A549 (cell line): ENCODE results near the gene ARMH3. TPM values are rescaled to one million over a fixed set of nuclear protein-coding genes. Genes with fewer than 3 reads are reported as not detected.

ENCODE experiments used
- ATAC-seq, 2 experiments: fragments of 200-7000 bp in 1 of 2; fragments of >200 bp in 1 of 2; cut with Nextera tagmentation in 1 of 2; cut with Tn5 transposase in 1 of 2; 3 replicates each; pipeline versions ENCODE4 v1.8.0 to v1.9.1; 2018 to 2020; ENCODE audit warnings: mild to moderate bottlenecking in 1 of 2, moderate library complexity in 1 of 2
- CTCF ChIA-PET: fragments of 300-600 bp; sonication (Branson Sonifier 250); formaldehyde crosslinking; extraction: SDS; loops from one replicate; lab custom pipeline; 2021; ENCODE audit warnings: antibody characterized with exemption, inconsistent platforms; lab: Yijun Ruan, JAX
- POLR2A ChIA-PET: fragments of 350-600 bp; formaldehyde crosslinking; extraction: SDS; loops from one replicate; lab custom pipeline; 2021; ENCODE audit warnings: antibody characterized with exemption, inconsistent platforms; lab: Yijun Ruan, JAX
- DNase-seq, 2 experiments: peaks; one replicate each; pipeline versions ENCODE4 v3.0.0 to v3.0.0-alpha.2; 2011 to 2016; ENCODE audit warnings: low read depth in 1 of 2, low spot score in 1 of 2
- FAIRE-seq: peaks from 2 replicates; lab custom pipeline; 2011; peaks lifted over from hg19 to GRCh38; lab: Jason Lieb, UNC
- H3K27ac ChIP-seq, 2 experiments: fragments of >200 bp; sonication (Bioruptor Twin); formaldehyde crosslinking; 3 replicates each; pipeline ENCODE4 v1.5.1; 2016 to 2017
- H3K4me1 ChIP-seq: fragments of >200 bp; sonication (Bioruptor Twin); formaldehyde crosslinking; 3 replicates; pipeline ENCODE4 v1.6.1; 2016
- H3K4me2 ChIP-seq: fragments of >200 bp; sonication (Bioruptor Twin); formaldehyde crosslinking; 3 replicates; pipeline ENCODE4 v1.6.1; 2016
- H3K4me3 ChIP-seq: fragments of >200 bp; sonication (Bioruptor Twin); formaldehyde crosslinking; 3 replicates; pipeline ENCODE4 v1.5.1; 2016
- H3K9me3 ChIP-seq: fragments of >200 bp; sonication (Bioruptor Twin); formaldehyde crosslinking; 3 replicates; pipeline ENCODE4 v1.6.1; 2016
- ATOH8 ChIP-seq: fragments of 250-450 bp; sonication (Bioruptor Pico); IDR thresholded peaks from 2 replicates; pipeline ENCODE4 v1.5.0; 2020; ENCODE audit warnings: low read depth, mild to moderate bottlenecking, moderate library complexity
- CEBPB ChIP-seq, 2 experiments: fragments of >200 bp in 1 of 2; sonication (Bioruptor Twin) in 1 of 2; formaldehyde crosslinking in 1 of 2; IDR thresholded peaks; 2 replicates each; pipeline ENCODE4 v1.6.1; 2012 to 2016
- CHD4 ChIP-seq: fragments of 200-600 bp; sonication (generic); IDR thresholded peaks from 2 replicates; pipeline ENCODE4 v1.6.1; 2016; ENCODE audit warnings: antibody characterized with exemption, mild to moderate bottlenecking, borderline replicate concordance
- E2F6 ChIP-seq: IDR thresholded peaks from 2 replicates; pipeline ENCODE4 v1.6.1; 2012; ENCODE audit warnings: low read depth, borderline replicate concordance
- EHF ChIP-seq: fragments of 250-450 bp; sonication (Bioruptor Pico); IDR thresholded peaks from 2 replicates; pipeline ENCODE4 v1.5.0; 2020; ENCODE audit warnings: mild to moderate bottlenecking
- EP300 ChIP-seq, 2 experiments: fragments of >200 bp; sonication (Bioruptor Twin); formaldehyde crosslinking; IDR thresholded peaks; 2 replicates in 1 of 2; 3 replicates in 1 of 2; pipeline ENCODE4 v1.6.1; 2016 to 2017
- ESRRA ChIP-seq: fragments of 150-350 bp; IDR thresholded peaks from 2 replicates; pipeline ENCODE4 v1.6.1; 2014; ENCODE audit warnings: mild to moderate bottlenecking, low read length, borderline replicate concordance
- FOSL2 ChIP-seq, 2 experiments: fragments of 450-650 bp in 1 of 2; fragments of >200 bp in 1 of 2; sonication (Bioruptor Twin) in 1 of 2; formaldehyde crosslinking; IDR thresholded peaks; 2 replicates each; pipeline versions ENCODE4 v1.5.0 to v1.6.1; 2016 to 2020; ENCODE audit warnings: mild to moderate bottlenecking in 1 of 2, moderate library complexity in 1 of 2
- GATA3 ChIP-seq: IDR thresholded peaks from 2 replicates; pipeline ENCODE4 v1.6.1; 2012; ENCODE audit warnings: borderline replicate concordance
- HES2 ChIP-seq: fragments of >200 bp; sonication (Bioruptor Twin); formaldehyde crosslinking; IDR thresholded peaks from 2 replicates; pipeline ENCODE4 v1.6.1; 2016
- HEYL ChIP-seq: fragments of 250-450 bp; sonication (Bioruptor Pico); IDR thresholded peaks from 2 replicates; pipeline ENCODE4 v1.8.0; 2021; ENCODE audit warnings: mild to moderate bottlenecking, moderate library complexity
- HOXA7 ChIP-seq: fragments of 250-450 bp; sonication (Bioruptor Pico); IDR thresholded peaks from 2 replicates; pipeline ENCODE4 v1.5.0; 2020; ENCODE audit warnings: mild to moderate bottlenecking, moderate library complexity
- HOXB13 ChIP-seq: fragments of 250-450 bp; sonication (Bioruptor Pico); IDR thresholded peaks from 2 replicates; pipeline ENCODE4 v1.5.0; 2020; ENCODE audit warnings: low read depth, mild to moderate bottlenecking, moderate library complexity
- HOXB5 ChIP-seq: fragments of 250-450 bp; sonication (Bioruptor Pico); IDR thresholded peaks from 2 replicates; pipeline ENCODE4 v1.5.0; 2020; ENCODE audit warnings: mild to moderate bottlenecking, moderate library complexity
- JUNB ChIP-seq: fragments of >200 bp; sonication (Bioruptor Twin); formaldehyde crosslinking; IDR thresholded peaks from 2 replicates; pipeline ENCODE4 v1.6.1; 2016
- KDM5A ChIP-seq: fragments of 200-600 bp; sonication (generic); IDR thresholded peaks from 2 replicates; pipeline ENCODE4 v1.6.1; 2016; ENCODE audit warnings: antibody characterized with exemption, mild to moderate bottlenecking
- MAFK ChIP-seq: fragments of 450-650 bp; IDR thresholded peaks from 2 replicates; pipeline ENCODE4 v1.6.1; 2014; ENCODE audit not compliant: partially characterized antibody
- MAZ ChIP-seq: fragments of 150-350 bp; IDR thresholded peaks from 2 replicates; pipeline ENCODE4 v1.6.1; 2014; ENCODE audit warnings: antibody characterized with exemption, low read depth, low read length, borderline replicate concordance
- MYC ChIP-seq: IDR thresholded peaks from 2 replicates; pipeline ENCODE4 v1.6.1; 2012; ENCODE audit warnings: mild to moderate bottlenecking, inconsistent platforms, low read length, improper control_type of control experiment, borderline replicate concordance
- NR3C1 ChIP-seq: fragments of >200 bp; sonication (Bioruptor Twin); formaldehyde crosslinking; IDR thresholded peaks from 3 replicates; pipeline ENCODE4 v1.6.1; 2017
- PHF8 ChIP-seq: fragments of 200-600 bp; sonication (generic); IDR thresholded peaks from 2 replicates; pipeline ENCODE4 v1.6.1; 2016; ENCODE audit warnings: low read depth, mild to moderate bottlenecking, antibody characterized with exemption, moderate library complexity, borderline replicate concordance
- RARB ChIP-seq: fragments of 250-450 bp; sonication (Bioruptor Pico); IDR thresholded peaks from 2 replicates; pipeline ENCODE4 v1.8.0; 2021; ENCODE audit warnings: mild to moderate bottlenecking, moderate library complexity
- RCOR1 ChIP-seq: fragments of 150-350 bp; IDR thresholded peaks from 2 replicates; pipeline ENCODE4 v1.6.1; 2014; ENCODE audit warnings: antibody characterized with exemption, low read length, low read depth
- ZNF302 ChIP-seq: fragments of 250-450 bp; sonication (Bioruptor Pico); IDR thresholded peaks from 2 replicates; pipeline ENCODE4 v1.9.0; 2021; ENCODE audit warnings: inconsistent platforms, mild to moderate bottlenecking, moderate library complexity
- ZSCAN20 ChIP-seq: fragments of 250-450 bp; sonication (Bioruptor Pico); IDR thresholded peaks from 2 replicates; pipeline ENCODE4 v1.8.0; 2022; ENCODE audit warnings: mild to moderate bottlenecking, moderate library complexity
- WGBS: methylation state at CpG from one replicate; pipeline ENCODE4 v1.1.6; 2017; ENCODE audit errors: missing lambda C conversion rate; 5-methylcytosine and 5-hydroxymethylcytosine counted together
- polyA plus RNA-seq, 4 experiments: library from polyadenylated mRNA; depleted of rRNA in 3 of 4; stranded (reverse); fragments of >200 nt; fragmentation: RNase III in 1 of 4; extraction: RNeasy Plus Mini Kit Qiagen cat#74134 plus additional on column Dnase treatment in 1 of 4; gene quantifications; 2 replicates in 3 of 4; 3 replicates in 1 of 4; pipeline ENCODE4 v1.2.3, GENCODE V29; 2011 to 2017

The ARMH3 gene
- polyA plus RNA-seq, 2 of the 4 experiments (the other 2 are of a cell fraction), result 12.7 to 17.3 TPM

GRCh38 chr10:101834341-101834740 is 221.6 kb downstream of the ARMH3 start:
- H3K4me2 ChIP-seq, result no peak overlapping the region
- H3K4me3 ChIP-seq, result no peak overlapping the region
- no peak overlapping the region for H3K27ac ChIP-seq
- FAIRE-seq, result no peak
- ChIA-PET POLR2A (no interaction called here), CTCF (interaction anchor here (4.1 to 8.0 kb wide), 3 partner anchors 9 to 175 kb away, joined by 46 to 126 read pairs (median 47); partner anchors contain the start of genes KCNIP2 and OGA)
- H3K4me1 ChIP-seq, result peaks cover 18% of the 10 kb centered on the region
- H3K9me3 ChIP-seq, result no peaks in the 10 kb centered on the region
- TF ChIP-seq MAZ, result no peak
- no peak for DNase-seq
- no peak for ATAC-seq
- 89% methylated on average over 8 of the region's 8 CpGs for WGBS

GRCh38 chr10:101833466-101833865 is 222.5 kb downstream of the ARMH3 start:
- ChIA-PET POLR2A (no interaction called here), CTCF (interaction anchor here (4.1 to 8.0 kb wide), 3 partner anchors 10 to 176 kb away, joined by 46 to 126 read pairs (median 47); partner anchors contain the start of genes KCNIP2 and OGA)
- FAIRE-seq (no peak), DNase-seq (no peak), ATAC-seq (no peak)
- WGBS, result 71% methylated on average over 1 of the region's 1 CpG
- H3K4me3 ChIP-seq, result no peak overlapping the region
- no peak overlapping the region for H3K4me2 ChIP-seq
- H3K27ac ChIP-seq, result no peak overlapping the region
- H3K9me3 ChIP-seq, result no peaks in the 10 kb centered on the region
- TF ChIP-seq HOXA7 (CRISPR knock-in tag) (no peak), ZNF302 (no peak), RARB (CRISPR knock-in tag) (no peak), FOSL2 (IDR thresholded peaks at IDR 0.05) (no peak), FOSL2 (CRISPR knock-in tag; IDR thresholded peaks at IDR 0.05) (no peak), KDM5A (no peak), E2F6 (no peak), NR3C1 (no peak), CHD4 (no peak), CEBPB (IDR thresholded peaks at IDR 0.05) (no peak), HOXB5 (no peak)
- peaks cover 18% of the 10 kb centered on the region for H3K4me1 ChIP-seq

GRCh38 chr10:101832325-101832771 is 223.6 kb downstream of the ARMH3 start:
- TF ChIP-seq HOXA7 (CRISPR knock-in tag) (no peak), MAZ (no peak), RCOR1 (no peak), EHF (CRISPR knock-in tag) (no peak), HEYL (no peak), PHF8 (no peak), MYC (no peak), HOXB13 (CRISPR knock-in tag) (no peak), JUNB (no peak), ZSCAN20 (CRISPR knock-in tag) (no peak), ATOH8 (CRISPR knock-in tag) (no peak), MAFK (no peak), KDM5A (no peak), FOSL2 (IDR thresholded peaks at IDR 0.05) (no peak), FOSL2 (CRISPR knock-in tag; IDR thresholded peaks at IDR 0.05) (no peak), EP300 (IDR thresholded peaks at IDR 0.05) (no peak), GATA3 (no peak), ESRRA (no peak), HES2 (no peak)
- no peak overlapping the region for H3K4me3 ChIP-seq
- FAIRE-seq, result no peak
- no peak for ATAC-seq
- 95% methylated on average over 4 of the region's 4 CpGs for WGBS
- H3K4me1 ChIP-seq, result peaks cover 18% of the 10 kb centered on the region
- H3K9me3 ChIP-seq, result no peaks in the 10 kb centered on the region
- CTCF ChIA-PET, result interaction anchor here (0.6 to 8.0 kb wide), 4 partner anchors 10 to 229 kb away, joined by 3 to 126 read pairs (median 24); partner anchors contain the start of gene KCNIP2
- DNase-seq, result no peak
- no peak overlapping the region for H3K4me2 ChIP-seq
- no peak overlapping the region for H3K27ac ChIP-seq
- POLR2A ChIA-PET, result no interaction called here
